22Rv1 (cell line): ENCODE results near the gene HNRNPF.

Experiments used
- CTCF ChIP-seq: fragments of 450-650 bp; IDR thresholded peaks from 2 replicates; pipeline ENCODE4 v1.5.1; 2017; ENCODE audit warnings: mild to moderate bottlenecking
- ZFX ChIP-seq: fragments of 450-650 bp; IDR thresholded peaks from 2 replicates; pipeline ENCODE4 v1.6.1; 2017; ENCODE audit warnings: antibody characterized with exemption, borderline replicate concordance

DNA sequence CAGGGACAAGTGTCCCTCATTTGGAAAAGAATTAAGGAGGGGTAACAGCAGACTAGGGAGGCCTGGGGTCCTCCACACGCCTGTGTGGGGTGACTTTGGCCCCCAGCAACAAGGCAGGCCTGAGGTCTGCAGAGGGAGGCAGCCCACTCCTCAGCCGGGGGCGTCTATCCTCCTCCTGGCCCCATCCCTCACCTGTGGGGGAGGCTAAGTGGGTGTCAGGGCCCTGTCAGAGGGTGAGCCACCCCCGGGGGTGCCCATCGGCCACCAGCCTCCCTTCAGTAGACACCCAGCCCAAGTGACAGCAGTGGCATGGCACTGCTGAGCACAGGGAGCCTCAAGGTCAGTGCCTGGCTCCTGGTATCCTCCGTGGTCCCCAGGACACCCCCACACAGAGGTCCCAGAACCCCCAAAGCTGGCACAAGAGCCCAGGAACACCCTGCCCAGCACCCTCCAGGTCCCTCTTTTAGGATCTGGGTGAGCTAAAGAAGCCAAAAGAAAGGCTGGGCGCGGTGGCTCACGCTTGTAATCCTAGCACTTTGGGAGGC, 38.2 kb downstream of the HNRNPF start:
- TF ChIP-seq CTCF (no peak), ZFX (no peak)
